ENCODE data around the gene ADAM10.

DNA sequence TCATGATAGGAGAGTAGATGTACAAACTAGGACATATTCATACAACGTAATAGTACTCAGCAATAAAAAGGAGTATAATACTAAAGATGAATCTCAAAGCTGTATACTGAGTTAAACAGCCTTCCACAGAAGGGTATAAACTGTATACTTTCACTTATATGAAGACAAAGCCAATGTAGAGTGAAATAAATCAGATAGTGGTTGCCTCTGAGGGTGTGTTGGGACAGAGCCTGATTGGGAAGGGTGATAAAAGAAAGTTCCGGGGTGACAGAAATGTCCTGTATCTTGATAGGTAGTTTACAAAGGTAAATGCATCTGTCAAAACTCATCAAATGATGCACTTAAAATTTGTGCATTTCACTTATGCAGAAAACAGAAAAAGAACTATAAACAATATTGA lies 122.5 kb downstream of the ADAM10 start:
- TF ChIP-seq, protein P1, sequence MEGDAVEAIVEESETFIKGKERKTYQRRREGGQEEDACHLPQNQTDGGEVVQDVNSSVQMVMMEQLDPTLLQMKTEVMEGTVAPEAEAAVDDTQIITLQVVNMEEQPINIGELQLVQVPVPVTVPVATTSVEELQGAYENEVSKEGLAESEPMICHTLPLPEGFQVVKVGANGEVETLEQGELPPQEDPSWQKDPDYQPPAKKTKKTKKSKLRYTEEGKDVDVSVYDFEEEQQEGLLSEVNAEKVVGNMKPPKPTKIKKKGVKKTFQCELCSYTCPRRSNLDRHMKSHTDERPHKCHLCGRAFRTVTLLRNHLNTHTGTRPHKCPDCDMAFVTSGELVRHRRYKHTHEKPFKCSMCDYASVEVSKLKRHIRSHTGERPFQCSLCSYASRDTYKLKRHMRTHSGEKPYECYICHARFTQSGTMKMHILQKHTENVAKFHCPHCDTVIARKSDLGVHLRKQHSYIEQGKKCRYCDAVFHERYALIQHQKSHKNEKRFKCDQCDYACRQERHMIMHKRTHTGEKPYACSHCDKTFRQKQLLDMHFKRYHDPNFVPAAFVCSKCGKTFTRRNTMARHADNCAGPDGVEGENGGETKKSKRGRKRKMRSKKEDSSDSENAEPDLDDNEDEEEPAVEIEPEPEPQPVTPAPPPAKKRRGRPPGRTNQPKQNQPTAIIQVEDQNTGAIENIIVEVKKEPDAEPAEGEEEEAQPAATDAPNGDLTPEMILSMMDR (conservative IDR thresholded peaks at IDR 0.05; ENCODE audit: low read length) = no peak
- TF ChIP-seq EZH2phosphoT487 (IDR thresholded peaks at IDR 0.05; ENCODE audit: borderline replicate concordance) = no peak

Measured in Loucy (cell line).